Omental fat pad (tissue), 4 donors: ENCODE data around the gene POFUT1. TPM values are rescaled to one million over a fixed set of nuclear protein-coding genes. Genes with fewer than 3 reads are reported as not detected.

Source experiments
- ATAC-seq: fragments of 150-250 bp; one replicate; pipeline ENCODE4 v1.9.1; 2016; ENCODE audit warnings: mild to moderate bottlenecking, moderate library complexity; ENCODE audit not compliant: low FRiP score
- DNase-seq: peaks from one replicate; pipeline ENCODE4 v3.0.0-alpha.2; 2019; ENCODE audit warnings: low spot score
- CTCF ChIP-seq, 3 donors: fragments of 450-650 bp; IDR thresholded peaks; one replicate each; pipeline ENCODE4 v1.5.1; 2016 to 2017; ENCODE audit warnings: antibody characterized with exemption in 3 of 3, mild to moderate bottlenecking in 3 of 3, moderate library complexity in 2 of 3
- total RNA-seq, 4 donors: library from RNA; depleted of rRNA; stranded (reverse); fragments of >200 nt; gene quantifications; one replicate each; pipeline ENCODE4 v1.1.0, GENCODE V29; 2016

POFUT1 gene
- total RNA-seq, 4 donors from 2014 or later, result 23.1 to 38.0 (median 27.8) TPM

- ATAC-seq, result peak; percentile 69
- no peak for DNase-seq
- TF ChIP-seq CTCF (IDR thresholded peaks at IDR 0.05), result no peak
Observed at GRCh38 chr20:32204205-32205109, 3.2 kb upstream of the POFUT1 start.

DNA sequence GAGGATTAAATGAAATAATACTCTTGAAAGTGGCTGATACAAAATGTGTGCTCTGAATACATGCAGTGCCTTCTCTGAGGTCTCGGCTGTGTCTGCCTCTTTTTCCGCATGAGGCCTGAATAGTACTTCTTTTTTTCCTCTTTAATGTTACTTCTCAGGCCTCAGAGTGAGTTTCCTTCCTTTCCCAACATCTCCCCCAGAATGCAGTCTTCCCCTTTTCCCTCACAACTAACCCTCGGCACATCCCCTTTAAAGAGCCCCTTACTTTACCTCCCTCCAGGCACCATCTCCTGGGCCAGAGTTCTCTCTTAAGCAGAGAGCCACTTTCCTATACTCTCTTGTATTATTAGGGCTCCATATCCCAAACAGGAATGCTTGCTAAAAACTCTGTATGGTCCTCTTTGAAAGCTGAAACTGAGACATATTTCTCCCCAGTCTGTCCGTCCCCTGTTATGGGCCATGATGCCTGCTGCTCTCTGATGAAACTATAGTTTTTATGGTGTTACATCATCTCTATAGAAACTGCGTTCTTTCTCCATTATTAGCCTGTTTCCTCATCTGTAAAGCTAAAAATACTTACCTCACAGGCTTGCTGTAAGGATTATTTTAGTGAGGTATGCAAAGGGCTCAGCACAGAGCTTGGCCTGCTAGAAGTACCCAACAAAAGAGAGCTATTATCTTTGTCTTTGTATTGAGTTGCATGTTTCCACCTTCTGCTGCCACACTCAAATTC is 2.4 kb upstream of the POFUT1 start:
- DNase-seq, result no peak
- TF ChIP-seq CTCF (IDR thresholded peaks at IDR 0.05), result no peak
- ATAC-seq, result no peak

DNA sequence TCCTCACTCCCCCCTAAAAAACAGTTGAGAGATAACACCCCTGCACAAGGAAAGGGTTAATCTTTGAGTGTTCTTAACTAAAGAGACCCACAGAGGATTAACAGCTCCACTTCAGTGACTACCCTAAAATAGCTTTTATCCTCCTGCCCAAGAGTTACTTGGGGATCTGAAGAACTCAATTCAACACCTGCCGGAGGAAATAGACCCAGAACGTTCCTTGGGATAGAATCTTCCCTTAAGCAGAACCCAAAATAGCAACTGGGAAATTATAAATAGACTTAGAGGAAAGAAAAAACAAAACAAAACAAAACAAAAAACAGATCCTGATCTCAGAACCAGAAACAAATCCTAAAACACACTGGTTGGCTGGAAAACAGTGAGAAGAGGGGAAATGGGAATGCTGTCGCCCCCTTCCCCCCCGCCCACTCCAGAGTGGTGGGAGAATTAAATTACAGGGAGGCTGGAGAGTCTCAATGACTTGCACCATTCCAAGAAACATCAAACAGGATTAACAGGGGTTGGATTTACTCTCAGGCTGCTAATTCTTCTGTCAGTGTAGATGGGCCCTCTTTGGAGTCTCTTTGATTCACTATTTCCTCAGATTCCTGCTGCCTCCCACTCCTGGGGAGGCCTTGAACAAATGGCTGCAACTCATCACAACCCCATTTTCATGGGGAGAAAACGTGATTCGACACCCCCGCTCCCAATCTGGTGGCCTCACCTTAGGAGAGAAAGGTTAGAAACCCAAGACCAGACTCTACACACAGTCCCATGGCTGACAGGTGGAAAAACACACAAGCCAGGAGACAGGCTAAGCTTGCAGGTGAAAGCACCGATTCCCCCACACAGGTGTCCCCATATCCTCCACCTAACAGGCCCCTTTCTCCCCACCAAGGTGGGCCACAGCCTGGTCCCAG is 1.6 kb upstream of the POFUT1 start:
- no peak for TF ChIP-seq CTCF (IDR thresholded peaks at IDR 0.05)
- ATAC-seq (no peak), DNase-seq (no peak)

- TF ChIP-seq CTCF (IDR thresholded peaks at IDR 0.05), result no peak
- ATAC-seq (peak; percentile 1), DNase-seq (no peak)
Observed at GRCh38 chr20:32206760-32207625, 687 bp upstream of the POFUT1 start.

DNA sequence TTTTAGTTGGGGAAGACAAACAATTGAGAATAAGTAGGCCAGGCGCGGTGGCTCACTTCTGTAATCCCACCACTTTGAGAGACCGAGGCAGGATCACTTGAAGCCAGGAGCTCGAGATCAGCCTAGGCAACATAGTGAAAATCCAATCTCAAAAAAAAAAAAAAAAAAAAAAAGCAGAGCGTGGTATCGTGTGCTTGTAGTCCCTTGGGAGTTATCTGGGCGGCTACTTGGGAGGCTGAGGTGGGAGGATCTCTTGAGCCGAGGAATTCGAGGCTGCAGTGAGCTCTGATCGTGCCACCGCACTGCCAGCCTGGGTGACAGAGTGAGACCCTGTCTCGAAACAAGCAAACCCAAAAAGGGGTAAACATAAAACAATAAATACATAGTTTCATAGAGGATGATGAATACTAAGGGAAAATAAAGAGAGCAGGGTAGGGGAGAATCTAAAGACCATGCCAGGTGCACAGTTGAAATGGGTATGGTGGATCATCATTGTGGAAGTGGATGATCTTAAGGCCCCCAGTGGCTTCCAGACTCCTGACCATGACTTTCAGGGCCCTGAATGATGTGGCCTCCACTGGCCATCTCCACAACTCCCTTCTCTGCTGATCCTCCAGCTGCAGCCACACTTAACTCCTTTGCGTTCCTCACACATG is 947 bp downstream of the POFUT1 start:
- ATAC-seq (no peak), DNase-seq (no peak)
- TF ChIP-seq CTCF (IDR thresholded peaks at IDR 0.05), result no peak
